Keratinocyte (primary cell): ENCODE results near the gene MSL3B. TPM values are rescaled to one million over a fixed set of nuclear protein-coding genes. Genes with fewer than 3 reads are reported as not detected.

Source experiments
- DNase-seq: peaks from one replicate; pipeline ENCODE4 v3.0.0-alpha.2; 2011; ENCODE audit warnings: low read depth, missing footprints, low spot score
- FAIRE-seq: peaks from 2 replicates; lab custom pipeline; 2011; peaks lifted over from hg19 to GRCh38; lab: Jason Lieb, UNC
- H2AFZ ChIP-seq: 2 replicates; pipeline ENCODE4 v1.6.0; 2012; ENCODE audit warnings: low read length, control low read depth, inconsistent platforms; ENCODE audit not compliant: control insufficient read depth
- H3K27ac ChIP-seq: 2 replicates; pipeline ENCODE4 v1.5.1; 2011; ENCODE audit warnings: low read length; ENCODE audit not compliant: control insufficient read depth, insufficient read depth
- H3K27me3 ChIP-seq: 3 replicates; pipeline ENCODE4 v1.6.0; 2011; ENCODE audit warnings: low read length; ENCODE audit not compliant: control insufficient read depth, insufficient read depth; ENCODE audit errors: extremely low read depth
- H3K36me3 ChIP-seq, 2 experiments: 2 replicates in 1 of 2; 3 replicates in 1 of 2; pipeline ENCODE4 v1.5.1; 2011; ENCODE audit warnings: low read length in 2 of 2, mild to moderate bottlenecking in 1 of 2; ENCODE audit not compliant: control insufficient read depth in 2 of 2, insufficient read depth in 2 of 2; ENCODE audit errors: extremely low read depth in 1 of 2
- H3K4me1 ChIP-seq: 3 replicates; pipeline ENCODE4 v1.5.1; 2011; ENCODE audit warnings: low read length; ENCODE audit not compliant: control insufficient read depth, insufficient read depth; ENCODE audit errors: extremely low read depth
- H3K4me2 ChIP-seq: 3 replicates; pipeline ENCODE4 v1.6.0; 2011; ENCODE audit warnings: low read depth, low read length; ENCODE audit not compliant: control insufficient read depth, insufficient read depth; ENCODE audit errors: extremely low read depth
- H3K4me3 ChIP-seq, 3 experiments: fragments of 200-600 bp in 1 of 3; sonication (generic) in 1 of 3; 2 replicates in 2 of 3; 3 replicates in 1 of 3; pipeline ENCODE4 v1.5.1; 2011 to 2016; ENCODE audit warnings: low read length in 3 of 3, mild to moderate bottlenecking in 3 of 3, control low read depth in 2 of 3, inconsistent platforms in 1 of 3, low read depth in 1 of 3, mixed read lengths in 1 of 3, mixed run types in 1 of 3, moderate library complexity in 1 of 3; ENCODE audit not compliant: control insufficient read depth in 2 of 3, insufficient read depth in 2 of 3; ENCODE audit errors: extremely low read depth in 1 of 3
- H3K79me2 ChIP-seq: 2 replicates; pipeline ENCODE4 v1.6.0; 2012; ENCODE audit warnings: low read length; ENCODE audit not compliant: control insufficient read depth, insufficient read depth
- H3K9ac ChIP-seq: 3 replicates; pipeline ENCODE4 v1.6.0; 2011; ENCODE audit warnings: low read length; ENCODE audit not compliant: control insufficient read depth, insufficient read depth; ENCODE audit errors: extremely low read depth
- H3K9me1 ChIP-seq: 3 replicates; pipeline ENCODE4 v1.6.0; 2011; ENCODE audit warnings: low read length; ENCODE audit not compliant: control insufficient read depth, insufficient read depth; ENCODE audit errors: extremely low read depth
- H3K9me3 ChIP-seq: 2 replicates; pipeline ENCODE4 v1.5.1; 2012; ENCODE audit warnings: low read depth, low read length; ENCODE audit not compliant: control insufficient read depth
- H4K20me1 ChIP-seq: 3 replicates; pipeline ENCODE4 v1.6.0; 2011; ENCODE audit warnings: low read length; ENCODE audit not compliant: control insufficient read depth, insufficient read depth; ENCODE audit errors: extremely low read depth
- CTCF ChIP-seq, 3 experiments: IDR thresholded peaks in 1 of 3; conservative IDR thresholded peaks in 1 of 3; optimal IDR thresholded peaks in 1 of 3; 2 replicates in 2 of 3; 3 replicates in 1 of 3; pipeline versions ENCODE3 to v1.5.1; 2011; ENCODE audit warnings: low read length in 3 of 3, mild to moderate bottlenecking in 3 of 3, moderate library complexity in 2 of 3, control low read depth in 1 of 3, inconsistent platforms in 1 of 3; ENCODE audit not compliant: insufficient read depth in 2 of 3; ENCODE audit errors: extremely low read depth in 1 of 3
- EZH2 ChIP-seq: IDR thresholded peaks from one replicate; pipeline ENCODE4 v1.6.1; 2012; ENCODE audit warnings: inconsistent platforms, mild to moderate bottlenecking, low read length, moderate library complexity
- dilution Hi-C: fragments of 300-500 bp; cut with MboI; formaldehyde crosslinking; loops from one replicate; pipeline ENCODE4 v1.7.0; 2020; ENCODE audit warnings: low sequenced_read_pairs; ENCODE audit not compliant: extremely low pct_ligation_motif_present
- polyA plus RNA-seq, 5 experiments: library from polyadenylated mRNA; depleted of rRNA in 3 of 5; stranded (reverse) in 3 of 5; stranded (forward) in 1 of 5; unstranded in 1 of 5; fragments of >200 nt; gene quantifications; 1 replicate in 1 of 5; 2 replicates in 3 of 5; 3 replicates in 1 of 5; pipeline versions ENCODE4 v1.2.1 to v1.2.3, GENCODE V29; 2011 to 2012; ENCODE audit warnings: missing spikeins in 2 of 5, low read depth in 1 of 5, low replicate concordance in 1 of 5

The MSL3B gene

GRCh38 chr2:233815861-233816260 lies 52.3 kb downstream of the MSL3B start:
- no peak overlapping the region for H3K4me3 ChIP-seq
- no peaks in the 10 kb centered on the region for H3K79me2 ChIP-seq
- no peak overlapping the region for H3K27ac ChIP-seq
- dilution Hi-C loops: no loop called here
- H4K20me1 ChIP-seq: no peaks in the 10 kb centered on the region
- peaks cover 8% of the 10 kb centered on the region for H3K27me3 ChIP-seq
- TF ChIP-seq CTCF (optimal IDR thresholded peaks at IDR 0.05 in 1 of 3, IDR thresholded peaks at IDR 0.05 in 1 of 3, conservative IDR thresholded peaks at IDR 0.05 in 1 of 3; ENCODE audit: extremely low read depth in 1 of 3, insufficient read depth in 2 of 3, low read length in 3 of 3) (no peak), EZH2 (no peak)
- H3K9me1 ChIP-seq: no peaks in the 10 kb centered on the region
- no peaks in the 10 kb centered on the region for H3K4me1 ChIP-seq
- FAIRE-seq: no peak
- no peak overlapping the region for H3K4me2 ChIP-seq
- no peak for DNase-seq
- no peaks in the 10 kb centered on the region for H3K36me3 ChIP-seq
- H2AFZ ChIP-seq: no peak overlapping the region
- no peaks in the 10 kb centered on the region for H3K9me3 ChIP-seq
- no peak overlapping the region for H3K9ac ChIP-seq

Other genes with a start within 250 kb of the MSL3B start
- 1.8 to 2.4 TPM (median 2.0 TPM) in 3 replicates for gene UGT1A10, start 231.9 kb downstream of the MSL3B start, polyA plus RNA-seq
- gene UGT1A9, start 196.5 kb downstream of the MSL3B start, polyA plus RNA-seq: not detected in 3 replicates
- gene UGT1A7, start 186.5 kb downstream of the MSL3B start, polyA plus RNA-seq: 0.19 to 1.2 TPM (median 0.87 TPM) in 3 replicates
- gene UGT1A6, start 175.5 kb downstream of the MSL3B start, polyA plus RNA-seq: 133 to 154 TPM (median 152 TPM) in 3 replicates
- 0.51 to 2.2 TPM (median 1.3 TPM) in 3 replicates for gene UGT1A5, start 155.5 kb downstream of the MSL3B start, polyA plus RNA-seq
- 0.77 to 2.4 TPM (median 2.0 TPM) in 3 replicates for gene UGT1A4, start 149.7 kb downstream of the MSL3B start, polyA plus RNA-seq
- 0.63 to 3.2 TPM (median 1.8 TPM) in 3 replicates for gene UGT1A3, start 139.3 kb downstream of the MSL3B start, polyA plus RNA-seq
- gene UGT1A1, start 108.1 kb downstream of the MSL3B start, polyA plus RNA-seq: 1.7 to 3.0 TPM (median 2.7 TPM) in 3 replicates
- gene MROH2A, start 90.1 kb downstream of the MSL3B start, polyA plus RNA-seq: 0.17 to 0.37 TPM (median 0.33 TPM) in 3 replicates
- 4.9 to 20.2 TPM (median 14.6 TPM) in 3 replicates for gene HJURP, start 13.9 kb downstream of the MSL3B start, polyA plus RNA-seq
- gene TRPM8, start 49.0 kb upstream of the MSL3B start, polyA plus RNA-seq: 0.04 to 0.26 TPM (median 0.06 TPM) in 3 replicates
- 0.13 to 0.14 TPM in 2 of 3 replicates, not detected in the other for gene SPP2, start 182.3 kb upstream of the MSL3B start, polyA plus RNA-seq